Measurements from ENCODE around the gene C7orf25.

DNA sequence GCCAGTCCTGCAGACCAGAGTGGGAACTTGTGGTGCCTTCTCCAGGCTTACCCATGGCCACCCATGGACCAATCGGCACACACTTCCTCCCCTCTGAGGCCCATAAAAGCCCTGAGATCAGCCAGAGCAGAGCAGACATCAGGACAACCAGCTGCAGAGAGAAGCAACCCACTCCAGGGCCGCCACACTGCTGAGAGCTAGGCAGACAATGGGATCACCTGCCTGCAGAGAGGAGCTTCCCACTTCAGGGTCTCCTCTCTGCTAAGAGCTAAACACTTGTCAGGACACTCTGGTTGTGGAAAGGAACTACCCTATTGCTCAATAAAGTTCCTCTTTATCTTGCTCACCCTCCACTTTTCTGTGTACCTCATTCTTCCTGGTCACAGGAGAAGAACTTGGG is 34.0 kb downstream of the C7orf25 start:
- TF ChIP-seq RAD21 (conservative IDR thresholded peaks at IDR 0.05 in 1 of 2, IDR thresholded peaks at IDR 0.05 in 1 of 2): no peak
- TF ChIP-seq, protein P1, sequence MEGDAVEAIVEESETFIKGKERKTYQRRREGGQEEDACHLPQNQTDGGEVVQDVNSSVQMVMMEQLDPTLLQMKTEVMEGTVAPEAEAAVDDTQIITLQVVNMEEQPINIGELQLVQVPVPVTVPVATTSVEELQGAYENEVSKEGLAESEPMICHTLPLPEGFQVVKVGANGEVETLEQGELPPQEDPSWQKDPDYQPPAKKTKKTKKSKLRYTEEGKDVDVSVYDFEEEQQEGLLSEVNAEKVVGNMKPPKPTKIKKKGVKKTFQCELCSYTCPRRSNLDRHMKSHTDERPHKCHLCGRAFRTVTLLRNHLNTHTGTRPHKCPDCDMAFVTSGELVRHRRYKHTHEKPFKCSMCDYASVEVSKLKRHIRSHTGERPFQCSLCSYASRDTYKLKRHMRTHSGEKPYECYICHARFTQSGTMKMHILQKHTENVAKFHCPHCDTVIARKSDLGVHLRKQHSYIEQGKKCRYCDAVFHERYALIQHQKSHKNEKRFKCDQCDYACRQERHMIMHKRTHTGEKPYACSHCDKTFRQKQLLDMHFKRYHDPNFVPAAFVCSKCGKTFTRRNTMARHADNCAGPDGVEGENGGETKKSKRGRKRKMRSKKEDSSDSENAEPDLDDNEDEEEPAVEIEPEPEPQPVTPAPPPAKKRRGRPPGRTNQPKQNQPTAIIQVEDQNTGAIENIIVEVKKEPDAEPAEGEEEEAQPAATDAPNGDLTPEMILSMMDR (IDR thresholded peaks at IDR 0.05): no peak
- TF ChIP-seq, protein P2, sequence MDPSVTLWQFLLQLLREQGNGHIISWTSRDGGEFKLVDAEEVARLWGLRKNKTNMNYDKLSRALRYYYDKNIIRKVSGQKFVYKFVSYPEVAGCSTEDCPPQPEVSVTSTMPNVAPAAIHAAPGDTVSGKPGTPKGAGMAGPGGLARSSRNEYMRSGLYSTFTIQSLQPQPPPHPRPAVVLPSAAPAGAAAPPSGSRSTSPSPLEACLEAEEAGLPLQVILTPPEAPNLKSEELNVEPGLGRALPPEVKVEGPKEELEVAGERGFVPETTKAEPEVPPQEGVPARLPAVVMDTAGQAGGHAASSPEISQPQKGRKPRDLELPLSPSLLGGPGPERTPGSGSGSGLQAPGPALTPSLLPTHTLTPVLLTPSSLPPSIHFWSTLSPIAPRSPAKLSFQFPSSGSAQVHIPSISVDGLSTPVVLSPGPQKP (IDR thresholded peaks at IDR 0.05; ENCODE audit: low read depth, low read length): no peak
- TF ChIP-seq, protein P3, sequence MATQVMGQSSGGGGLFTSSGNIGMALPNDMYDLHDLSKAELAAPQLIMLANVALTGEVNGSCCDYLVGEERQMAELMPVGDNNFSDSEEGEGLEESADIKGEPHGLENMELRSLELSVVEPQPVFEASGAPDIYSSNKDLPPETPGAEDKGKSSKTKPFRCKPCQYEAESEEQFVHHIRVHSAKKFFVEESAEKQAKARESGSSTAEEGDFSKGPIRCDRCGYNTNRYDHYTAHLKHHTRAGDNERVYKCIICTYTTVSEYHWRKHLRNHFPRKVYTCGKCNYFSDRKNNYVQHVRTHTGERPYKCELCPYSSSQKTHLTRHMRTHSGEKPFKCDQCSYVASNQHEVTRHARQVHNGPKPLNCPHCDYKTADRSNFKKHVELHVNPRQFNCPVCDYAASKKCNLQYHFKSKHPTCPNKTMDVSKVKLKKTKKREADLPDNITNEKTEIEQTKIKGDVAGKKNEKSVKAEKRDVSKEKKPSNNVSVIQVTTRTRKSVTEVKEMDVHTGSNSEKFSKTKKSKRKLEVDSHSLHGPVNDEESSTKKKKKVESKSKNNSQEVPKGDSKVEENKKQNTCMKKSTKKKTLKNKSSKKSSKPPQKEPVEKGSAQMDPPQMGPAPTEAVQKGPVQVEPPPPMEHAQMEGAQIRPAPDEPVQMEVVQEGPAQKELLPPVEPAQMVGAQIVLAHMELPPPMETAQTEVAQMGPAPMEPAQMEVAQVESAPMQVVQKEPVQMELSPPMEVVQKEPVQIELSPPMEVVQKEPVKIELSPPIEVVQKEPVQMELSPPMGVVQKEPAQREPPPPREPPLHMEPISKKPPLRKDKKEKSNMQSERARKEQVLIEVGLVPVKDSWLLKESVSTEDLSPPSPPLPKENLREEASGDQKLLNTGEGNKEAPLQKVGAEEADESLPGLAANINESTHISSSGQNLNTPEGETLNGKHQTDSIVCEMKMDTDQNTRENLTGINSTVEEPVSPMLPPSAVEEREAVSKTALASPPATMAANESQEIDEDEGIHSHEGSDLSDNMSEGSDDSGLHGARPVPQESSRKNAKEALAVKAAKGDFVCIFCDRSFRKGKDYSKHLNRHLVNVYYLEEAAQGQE (IDR thresholded peaks at IDR 0.05): no peak
